Measurements from ENCODE around the gene ABLIM3.
A peak's percentile ranks its signal among the peaks of the same experiment; 100 is the strongest.

Gene ABLIM3

DNA sequence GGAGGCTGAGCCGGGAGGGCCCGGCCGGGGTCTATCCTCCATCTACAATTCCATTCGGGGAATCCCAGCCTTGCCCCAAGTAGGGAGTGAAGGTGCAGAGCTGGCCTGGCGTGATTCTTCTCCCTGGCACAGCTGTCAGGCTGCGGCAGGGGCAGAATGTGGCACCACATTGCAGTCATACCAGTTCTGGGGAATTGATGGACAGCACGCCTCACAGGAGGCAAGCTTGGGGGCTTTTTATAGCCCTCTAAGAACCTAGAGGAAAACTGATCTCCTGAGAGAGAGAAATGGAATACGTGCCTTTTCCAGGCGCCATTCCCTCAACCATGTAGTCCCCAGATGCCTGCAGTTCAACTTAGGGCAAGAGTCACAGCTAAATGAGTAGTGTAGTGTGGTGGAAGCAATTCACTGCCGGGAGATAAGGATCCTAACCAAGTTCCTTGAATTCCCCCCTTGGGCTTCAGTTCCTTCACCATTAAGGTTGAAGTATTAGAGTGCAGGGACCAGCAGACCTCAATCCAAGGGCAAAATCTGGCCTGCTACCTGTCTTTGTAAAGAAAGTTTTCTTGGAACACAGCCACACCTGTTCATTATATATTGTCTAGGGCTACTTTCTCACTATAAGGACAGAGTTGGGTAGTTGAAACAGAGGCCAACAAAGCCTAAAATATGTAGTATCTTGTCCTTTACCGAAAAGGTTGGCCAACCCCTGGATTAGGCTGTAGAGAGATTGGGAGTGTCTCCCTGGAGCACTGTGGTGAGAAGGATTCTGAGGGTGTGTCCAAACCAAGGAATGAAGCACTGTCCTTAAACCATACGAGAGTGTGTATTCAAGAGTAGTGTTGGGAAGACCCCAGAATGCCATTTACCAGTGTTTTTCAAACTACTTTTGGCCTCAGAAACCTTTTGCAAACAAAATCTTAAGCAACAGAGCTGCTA, 141.0 kb downstream of the ABLIM3 start:
- no peaks in the 10 kb centered on the region for H3K27me3 ChIP-seq (ENCODE audit: insufficient read depth, poor library complexity, severe bottlenecking)
- DNase-seq (ENCODE audit: low spot score) (no peak), ATAC-seq (ENCODE audit: low read depth) (no peak)
- no peaks in the 10 kb centered on the region for H3K36me3 ChIP-seq (ENCODE audit: low read depth)
- H3K4me1 ChIP-seq (ENCODE audit: insufficient read depth, poor library complexity, severe bottlenecking), result peaks cover 9% of the 10 kb centered on the region
- TF ChIP-seq, protein P1, sequence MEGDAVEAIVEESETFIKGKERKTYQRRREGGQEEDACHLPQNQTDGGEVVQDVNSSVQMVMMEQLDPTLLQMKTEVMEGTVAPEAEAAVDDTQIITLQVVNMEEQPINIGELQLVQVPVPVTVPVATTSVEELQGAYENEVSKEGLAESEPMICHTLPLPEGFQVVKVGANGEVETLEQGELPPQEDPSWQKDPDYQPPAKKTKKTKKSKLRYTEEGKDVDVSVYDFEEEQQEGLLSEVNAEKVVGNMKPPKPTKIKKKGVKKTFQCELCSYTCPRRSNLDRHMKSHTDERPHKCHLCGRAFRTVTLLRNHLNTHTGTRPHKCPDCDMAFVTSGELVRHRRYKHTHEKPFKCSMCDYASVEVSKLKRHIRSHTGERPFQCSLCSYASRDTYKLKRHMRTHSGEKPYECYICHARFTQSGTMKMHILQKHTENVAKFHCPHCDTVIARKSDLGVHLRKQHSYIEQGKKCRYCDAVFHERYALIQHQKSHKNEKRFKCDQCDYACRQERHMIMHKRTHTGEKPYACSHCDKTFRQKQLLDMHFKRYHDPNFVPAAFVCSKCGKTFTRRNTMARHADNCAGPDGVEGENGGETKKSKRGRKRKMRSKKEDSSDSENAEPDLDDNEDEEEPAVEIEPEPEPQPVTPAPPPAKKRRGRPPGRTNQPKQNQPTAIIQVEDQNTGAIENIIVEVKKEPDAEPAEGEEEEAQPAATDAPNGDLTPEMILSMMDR (IDR thresholded peaks at IDR 0.05; ENCODE audit: poor library complexity, severe bottlenecking), result no peak
- no peaks in the 10 kb centered on the region for H3K9me3 ChIP-seq (ENCODE audit: severe bottlenecking)
- no peak overlapping the region for H3K27ac ChIP-seq (ENCODE audit: poor library complexity, severe bottlenecking)
- H3K4me3 ChIP-seq (ENCODE audit: severe bottlenecking), result no peak overlapping the region

DNA sequence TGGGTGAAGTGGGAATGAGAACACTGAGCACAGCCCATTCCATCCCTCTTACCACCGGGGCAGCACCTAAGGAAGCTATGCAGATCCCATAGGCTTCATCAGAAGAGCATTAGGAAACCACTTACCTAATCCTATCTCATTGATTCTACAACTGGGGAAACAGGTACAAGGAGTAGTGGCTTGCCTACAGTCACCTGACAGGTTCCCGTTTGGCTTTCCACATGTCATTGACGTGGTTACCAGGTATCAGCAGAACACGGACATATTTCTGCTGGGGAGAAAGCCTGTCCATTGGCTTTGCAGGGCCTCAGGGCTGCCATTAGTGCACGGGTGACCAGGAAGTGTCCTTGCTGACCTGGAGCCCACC, 141.7 kb downstream of the ABLIM3 start:
- H3K27me3 ChIP-seq (ENCODE audit: insufficient read depth, poor library complexity, severe bottlenecking), result no peaks in the 10 kb centered on the region
- no peak overlapping the region for H3K4me3 ChIP-seq (ENCODE audit: severe bottlenecking)
- no peak for ATAC-seq (ENCODE audit: low read depth)
- no peaks in the 10 kb centered on the region for H3K9me3 ChIP-seq (ENCODE audit: severe bottlenecking)
- no peaks in the 10 kb centered on the region for H3K36me3 ChIP-seq (ENCODE audit: low read depth)
- H3K27ac ChIP-seq (ENCODE audit: poor library complexity, severe bottlenecking), result no peak overlapping the region
- TF ChIP-seq, protein P1 (IDR thresholded peaks at IDR 0.05; ENCODE audit: poor library complexity, severe bottlenecking), result no peak
- DNase-seq (ENCODE audit: low spot score), result no peak
- H3K4me1 ChIP-seq (ENCODE audit: insufficient read depth, poor library complexity, severe bottlenecking), result peaks cover 9% of the 10 kb centered on the region

DNA sequence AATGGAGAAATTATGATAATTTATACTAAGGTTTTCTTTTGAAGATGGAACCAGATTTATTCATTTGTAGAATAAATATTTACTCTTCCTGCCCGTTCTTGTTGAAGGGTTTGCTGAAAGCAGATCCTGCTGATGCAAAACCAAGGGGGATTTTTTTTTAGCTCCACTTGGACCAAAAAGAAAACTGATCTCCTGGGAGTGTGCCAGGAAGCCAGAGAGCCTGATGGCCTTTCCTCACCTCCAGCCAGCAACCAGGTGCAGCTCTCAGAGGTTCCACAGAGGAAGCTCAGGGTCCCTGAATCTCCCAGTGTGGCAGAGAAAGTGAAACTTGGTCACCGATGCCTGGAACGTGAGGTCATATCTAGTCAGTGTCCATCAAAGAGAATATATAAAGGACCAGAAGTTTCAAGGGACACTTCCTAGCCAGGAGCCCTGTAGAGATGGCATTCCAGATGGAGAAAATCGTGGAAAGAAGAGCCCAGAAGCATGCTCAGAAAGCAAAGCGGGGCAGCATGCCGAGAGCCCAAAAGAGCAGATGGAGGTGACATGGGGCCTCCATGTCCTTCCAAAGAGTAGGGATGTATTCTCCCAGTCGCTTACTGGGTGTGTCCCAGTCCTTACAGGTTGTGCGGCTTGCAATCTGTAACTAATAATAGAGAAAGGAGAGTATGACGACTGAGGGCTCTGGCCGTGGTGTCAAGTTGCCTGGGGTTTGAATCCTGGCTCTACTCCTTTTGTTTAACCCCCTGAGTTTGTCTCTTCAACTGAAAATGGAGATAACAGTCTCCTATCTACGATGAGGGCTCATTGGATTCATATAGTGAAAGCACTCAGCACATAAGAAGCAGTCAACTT, 142.6 kb downstream of the ABLIM3 start:
- H3K27ac ChIP-seq (ENCODE audit: poor library complexity, severe bottlenecking), result no peak overlapping the region
- ATAC-seq (ENCODE audit: low read depth), result no peak

DNA sequence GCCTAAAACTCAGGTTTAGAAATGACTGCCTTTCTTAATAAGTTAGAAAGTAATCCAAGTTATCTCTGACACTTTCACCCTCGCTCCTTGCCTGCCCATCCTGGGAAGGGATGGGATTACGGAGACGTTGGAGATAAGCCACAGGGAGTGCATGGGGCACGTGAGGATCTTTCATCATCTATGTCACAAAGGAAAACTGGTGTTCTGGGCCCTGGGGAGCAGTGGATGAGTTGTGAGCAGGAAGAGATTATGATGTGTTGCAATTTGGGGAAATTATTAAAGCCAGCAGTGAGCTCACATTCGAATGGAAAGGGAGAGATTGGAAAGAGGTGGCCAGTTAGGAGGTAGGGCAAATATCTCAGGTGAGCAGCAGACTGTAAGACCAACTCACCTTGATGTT, 143.2 kb downstream of the ABLIM3 start:
- Histone ChIP-seq H3K27ac (ENCODE audit: poor library complexity, severe bottlenecking) (no peak overlapping the region), H3K36me3 (ENCODE audit: low read depth) (no peaks in the 10 kb centered on the region), H3K9me3 (ENCODE audit: severe bottlenecking) (no peaks in the 10 kb centered on the region), H3K4me1 (ENCODE audit: insufficient read depth, poor library complexity, severe bottlenecking) (peaks cover 9% of the 10 kb centered on the region), H3K27me3 (ENCODE audit: insufficient read depth, poor library complexity, severe bottlenecking) (no peaks in the 10 kb centered on the region), H3K4me3 (ENCODE audit: severe bottlenecking) (no peak overlapping the region)
- TF ChIP-seq, protein P1 (IDR thresholded peaks at IDR 0.05; ENCODE audit: poor library complexity, severe bottlenecking), result no peak
- no peak for DNase-seq (ENCODE audit: low spot score)
- 0 out of 3 replicates have a peak, but pooled peaks have one; percentile 11 for ATAC-seq (ENCODE audit: low read depth)

More for the DNA sequence above, 142.6 kb downstream of the ABLIM3 start:
- H3K4me1 ChIP-seq (ENCODE audit: insufficient read depth, poor library complexity, severe bottlenecking), result peaks cover 9% of the 10 kb centered on the region
- H3K27me3 ChIP-seq (ENCODE audit: insufficient read depth, poor library complexity, severe bottlenecking), result no peaks in the 10 kb centered on the region
- H3K36me3 ChIP-seq (ENCODE audit: low read depth), result no peaks in the 10 kb centered on the region
- DNase-seq (ENCODE audit: low spot score), result no peak
- no peaks in the 10 kb centered on the region for H3K9me3 ChIP-seq (ENCODE audit: severe bottlenecking)
- H3K4me3 ChIP-seq (ENCODE audit: severe bottlenecking), result no peak overlapping the region
- TF ChIP-seq, protein P1 (IDR thresholded peaks at IDR 0.05; ENCODE audit: poor library complexity, severe bottlenecking), result no peak
